Measurements from ENCODE around the gene USP44.

DNA sequence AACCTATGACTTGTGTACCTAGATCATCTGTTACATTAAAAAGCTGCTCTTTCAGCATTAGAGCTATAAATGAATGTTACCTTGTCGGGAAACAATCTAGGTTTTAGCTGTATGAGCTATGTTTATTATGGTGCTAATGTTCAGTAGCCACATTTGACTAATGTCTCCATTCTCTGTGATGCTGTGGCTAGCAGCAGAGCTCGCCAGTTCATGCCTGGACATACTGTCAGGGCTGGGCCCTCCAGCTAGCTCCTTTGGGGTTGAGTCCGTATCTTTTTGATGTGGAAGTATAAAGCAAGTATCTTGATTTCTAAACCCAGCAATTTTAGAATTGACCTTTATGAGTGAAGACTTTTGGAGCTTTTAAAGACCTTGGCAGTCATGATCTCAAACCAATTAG, 36.1 kb downstream of the USP44 start:
- TF ChIP-seq POLR2A (IDR thresholded peaks at IDR 0.05) (no peak), POLR2AphosphoS5 (IDR thresholded peaks at IDR 0.05) (no peak), EP300 (IDR thresholded peaks at IDR 0.05) (no peak), CTCF (IDR thresholded peaks at IDR 0.05) (no peak)
